OCI-LY7 (cell line): Measurements from ENCODE around the gene MDFIC. TPM values are rescaled to one million over a fixed set of nuclear protein-coding genes. Genes with fewer than 3 reads are reported as not detected.

Experiments used
- BruUV-seq: library from RNA; stranded (reverse); fragments of 400-500 nt; replicated peaks from 2 replicates; lab custom pipeline; 2021; lab: Mats Ljungman, UMichigan
- CTCF ChIA-PET: fragments of 300-600 bp; sonication (Branson Sonifier 250); formaldehyde crosslinking; loops from one replicate; lab custom pipeline; 2022; ENCODE audit warnings: antibody characterized with exemption; ENCODE audit not compliant: unreplicated experiment; lab: Charles Lee
- POLR2A ChIA-PET: fragments of 300-600 bp; sonication (Branson Sonifier 250); formaldehyde crosslinking; loops from one replicate; lab custom pipeline; 2022; ENCODE audit warnings: antibody characterized with exemption; lab: Charles Lee
- DNase-seq: peaks from one replicate; pipeline ENCODE4 v3.0.0-alpha.2; 2015; ENCODE audit warnings: low spot score
- H2AFZ ChIP-seq: fragments of 200-600 bp; sonication (generic), shearing (Covaris generic); 2 replicates; pipeline ENCODE4 v1.6.1; 2014; ENCODE audit warnings: mild to moderate bottlenecking, antibody characterized with exemption, low read length, moderate library complexity
- H3K27ac ChIP-seq: fragments of 200-600 bp; sonication (generic); 2 replicates; pipeline ENCODE4 v1.5.1; 2014; ENCODE audit warnings: mixed run types, low read depth, mild to moderate bottlenecking, moderate library complexity, low read length, inconsistent platforms; ENCODE audit not compliant: poor library complexity, severe bottlenecking
- H3K36me3 ChIP-seq: fragments of 200-600 bp; sonication (generic); 2 replicates; pipeline ENCODE4 v1.6.1; 2014; ENCODE audit warnings: mild to moderate bottlenecking, antibody characterized with exemption, low read length, moderate library complexity, mixed read lengths; ENCODE audit not compliant: insufficient read depth
- H3K4me1 ChIP-seq: fragments of 200-600 bp; sonication (generic); 2 replicates; pipeline ENCODE4 v1.5.1; 2014; ENCODE audit warnings: mild to moderate bottlenecking, low read length; ENCODE audit not compliant: insufficient read depth, poor library complexity, severe bottlenecking
- H3K4me2 ChIP-seq: fragments of 200-600 bp; sonication (generic); 2 replicates; pipeline ENCODE4 v1.6.1; 2014; ENCODE audit warnings: mild to moderate bottlenecking, low read length
- H3K4me3 ChIP-seq: fragments of 200-600 bp; sonication (generic); 2 replicates; pipeline ENCODE4 v1.5.1; 2014; ENCODE audit warnings: mild to moderate bottlenecking, low read depth, low read length; ENCODE audit not compliant: poor library complexity, severe bottlenecking
- H3K79me2 ChIP-seq: fragments of 200-600 bp; sonication (generic); 2 replicates; pipeline ENCODE4 v1.6.1; 2016; ENCODE audit warnings: low read depth, mild to moderate bottlenecking, low read length, moderate library complexity, mixed read lengths; ENCODE audit not compliant: insufficient read depth
- H3K9me2 ChIP-seq: fragments of 200-600 bp; sonication (generic); 2 replicates; pipeline ENCODE4 v1.6.1; 2016; ENCODE audit warnings: mild to moderate bottlenecking, low read length, mixed read lengths; ENCODE audit not compliant: insufficient read depth
- H3K9me3 ChIP-seq: fragments of 200-600 bp; sonication (generic); 2 replicates; pipeline ENCODE4 v1.6.1; 2014; ENCODE audit warnings: mild to moderate bottlenecking, mixed run types, low read length, mixed read lengths
- H4K20me1 ChIP-seq: fragments of 200-600 bp; sonication (generic); 2 replicates; pipeline ENCODE4 v1.6.1; 2014; ENCODE audit warnings: mild to moderate bottlenecking, antibody characterized with exemption, low read length, moderate library complexity, mixed read lengths; ENCODE audit not compliant: insufficient read depth
- EZH2phosphoT487 ChIP-seq: fragments of 200-600 bp; sonication (generic); IDR thresholded peaks from 2 replicates; pipeline ENCODE4 v1.6.1; 2018; ENCODE audit warnings: low read depth, borderline replicate concordance, mild to moderate bottlenecking, mixed run types, antibody characterized with exemption, low read length, moderate library complexity, mixed read lengths
- intact Hi-C: fragments of 100-400 bp; cut with micrococcal nuclease; formaldehyde crosslinking; loops from one replicate; pipeline ENCODE4 v1.10.0; 2022; ENCODE audit not compliant: unreplicated experiment
- total RNA-seq, 2 experiments: library from RNA; depleted of rRNA in 1 of 2; stranded (reverse); fragments of >200 nt in 1 of 2; shearing (Covaris generic) in 1 of 2; gene quantifications; 2 replicates each; pipeline ENCODE4 v1.2.3, GENCODE V29; 2014 to 2022
- TF ChIP-seq, protein P1 (sequence below): fragments of 200-600 bp; sonication (generic); conservative IDR thresholded peaks from 2 replicates; pipeline ENCODE4 v1.5.1; 2014; ENCODE audit warnings: mild to moderate bottlenecking, antibody characterized with exemption, low read length, moderate library complexity, mixed read lengths

Gene MDFIC
- total RNA-seq, 2 experiments from 2014 or later = not detected

- intact Hi-C loops = no loop called here
- no peak overlapping the region for H3K27ac ChIP-seq
- no peaks in the 10 kb centered on the region for H3K36me3 ChIP-seq
- no peaks in the 10 kb centered on the region for H4K20me1 ChIP-seq
- H3K9me2 ChIP-seq = no peaks in the 10 kb centered on the region
- H3K4me2 ChIP-seq = no peak overlapping the region
- POLR2A ChIA-PET = no interaction called here
- TF ChIP-seq, protein P1, sequence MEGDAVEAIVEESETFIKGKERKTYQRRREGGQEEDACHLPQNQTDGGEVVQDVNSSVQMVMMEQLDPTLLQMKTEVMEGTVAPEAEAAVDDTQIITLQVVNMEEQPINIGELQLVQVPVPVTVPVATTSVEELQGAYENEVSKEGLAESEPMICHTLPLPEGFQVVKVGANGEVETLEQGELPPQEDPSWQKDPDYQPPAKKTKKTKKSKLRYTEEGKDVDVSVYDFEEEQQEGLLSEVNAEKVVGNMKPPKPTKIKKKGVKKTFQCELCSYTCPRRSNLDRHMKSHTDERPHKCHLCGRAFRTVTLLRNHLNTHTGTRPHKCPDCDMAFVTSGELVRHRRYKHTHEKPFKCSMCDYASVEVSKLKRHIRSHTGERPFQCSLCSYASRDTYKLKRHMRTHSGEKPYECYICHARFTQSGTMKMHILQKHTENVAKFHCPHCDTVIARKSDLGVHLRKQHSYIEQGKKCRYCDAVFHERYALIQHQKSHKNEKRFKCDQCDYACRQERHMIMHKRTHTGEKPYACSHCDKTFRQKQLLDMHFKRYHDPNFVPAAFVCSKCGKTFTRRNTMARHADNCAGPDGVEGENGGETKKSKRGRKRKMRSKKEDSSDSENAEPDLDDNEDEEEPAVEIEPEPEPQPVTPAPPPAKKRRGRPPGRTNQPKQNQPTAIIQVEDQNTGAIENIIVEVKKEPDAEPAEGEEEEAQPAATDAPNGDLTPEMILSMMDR = no peak
- TF ChIP-seq EZH2phosphoT487 = no peak
- no peaks in the 10 kb centered on the region for H3K4me1 ChIP-seq
- no TSS peak for BruUV-seq
- H3K79me2 ChIP-seq = no peaks in the 10 kb centered on the region
- no peak overlapping the region for H2AFZ ChIP-seq
- H3K9me3 ChIP-seq = no peaks in the 10 kb centered on the region
- CTCF ChIA-PET = no interaction called here
- DNase-seq = no peak
- H3K4me3 ChIP-seq = no peak overlapping the region
Observed at GRCh38 chr7:115060095-115060870, 138.4 kb downstream of the MDFIC start.

DNA sequence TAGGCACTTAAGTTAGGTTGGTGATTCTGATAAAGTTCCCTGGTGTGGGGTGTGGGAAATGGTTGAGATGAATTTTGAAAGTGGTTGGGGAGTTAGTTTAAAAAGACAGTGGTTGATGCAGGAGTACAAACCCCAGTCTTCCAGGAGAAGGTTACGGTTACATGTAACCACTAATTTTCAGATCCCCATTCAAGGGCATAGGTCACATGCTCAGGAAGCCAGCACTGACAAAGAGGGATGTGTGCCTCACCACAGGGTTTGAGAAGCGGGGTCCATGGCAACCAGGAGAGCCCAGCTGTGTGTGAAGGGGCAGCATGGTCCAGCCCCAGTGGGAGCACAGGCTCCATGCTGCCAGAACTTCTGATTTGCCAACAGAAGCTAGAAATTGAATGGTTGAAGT is 144.2 kb downstream of the MDFIC start:
- Histone ChIP-seq H4K20me1 (no peaks in the 10 kb centered on the region), H3K4me3 (no peak overlapping the region), H3K36me3 (no peaks in the 10 kb centered on the region), H3K9me2 (no peaks in the 10 kb centered on the region), H3K4me2 (no peak overlapping the region), H3K79me2 (no peaks in the 10 kb centered on the region), H2AFZ (no peak overlapping the region), H3K9me3 (no peaks in the 10 kb centered on the region), H3K4me1 (no peaks in the 10 kb centered on the region), H3K27ac (no peak overlapping the region)
- no TSS peak for BruUV-seq
- ChIA-PET CTCF (no interaction called here), POLR2A (no interaction called here)
- TF ChIP-seq EZH2phosphoT487 = no peak
- TF ChIP-seq, protein P1 = no peak
- intact Hi-C loops = no loop called here
- no peak for DNase-seq

DNA sequence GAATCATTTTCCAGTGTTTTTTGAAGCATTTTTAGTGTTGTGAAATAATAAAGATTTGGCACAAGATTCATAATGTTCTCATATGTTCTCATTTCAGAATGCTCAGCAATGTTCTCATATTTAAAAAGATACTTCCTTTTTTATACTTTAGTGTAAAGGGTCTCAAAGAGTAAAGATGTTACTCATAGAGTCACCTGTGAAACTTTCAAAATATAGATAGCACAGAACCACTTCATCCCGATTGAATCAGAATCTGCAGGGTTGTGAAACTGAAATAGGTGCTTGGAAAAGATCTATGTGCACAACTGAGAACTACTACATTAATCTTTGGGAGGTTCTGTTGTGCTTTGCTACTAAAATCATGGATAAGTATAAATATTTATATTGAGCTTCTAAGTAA is 144.7 kb downstream of the MDFIC start:
- no peak for DNase-seq
- no peak overlapping the region for H2AFZ ChIP-seq
- no peaks in the 10 kb centered on the region for H3K36me3 ChIP-seq
- intact Hi-C loops = no loop called here
- H3K4me3 ChIP-seq = no peak overlapping the region
- H3K27ac ChIP-seq = no peak overlapping the region
- ChIA-PET POLR2A (interaction anchor here (0.9 kb wide), 1 partner anchor 25 kb away, joined by 3 read pairs; no protein-coding TSS in a partner anchor), CTCF (no interaction called here)
- no peaks in the 10 kb centered on the region for H4K20me1 ChIP-seq
- TF ChIP-seq, protein P1 = no peak
- no peak for TF ChIP-seq EZH2phosphoT487
- H3K4me2 ChIP-seq = no peak overlapping the region
- no peaks in the 10 kb centered on the region for H3K4me1 ChIP-seq
- no peaks in the 10 kb centered on the region for H3K79me2 ChIP-seq
- H3K9me2 ChIP-seq = no peaks in the 10 kb centered on the region
- no TSS peak for BruUV-seq
- no peaks in the 10 kb centered on the region for H3K9me3 ChIP-seq
